ENCODE results near the gene ELOVL6.

- TF ChIP-seq CTCF (IDR thresholded peaks at IDR 0.05 in 4 of 5, conservative IDR thresholded peaks at IDR 0.05 in 1 of 5) (no peak), POLR2A (IDR thresholded peaks at IDR 0.05) (no peak)
Measured at GRCh38 chr4:110229266-110229665, 30.9 kb upstream of the ELOVL6 start.
